ENCODE results near the gene GLIS1. TPM values are rescaled to one million over a fixed set of nuclear protein-coding genes. Genes with fewer than 3 reads are reported as not detected.

Gene GLIS1
- polyA plus RNA-seq, 3 donors from 2014 or later: not detected

GRCh38 chr1:53627031-53627430 is 111.9 kb downstream of the GLIS1 start:
- no peaks in the 10 kb centered on the region for H3K4me1 Mint-ChIP-seq

GRCh38 chr1:53626616-53627015 is 112.3 kb downstream of the GLIS1 start:
- Mint-ChIP-seq H3K9me3 (no peaks in the 10 kb centered on the region), H3K27ac (no peak overlapping the region), H3K4me1 (no peaks in the 10 kb centered on the region), H3K4me3 (no peak overlapping the region), H3K36me3 (no peaks in the 10 kb centered on the region), H3K27me3 (ENCODE audit: low read depth in 3 of 3) (peaks cover 0 to 4% (median 2%) of the 10 kb centered on the region in 3 donors)
- no peak for DNase-seq

More at GRCh38 chr1:53627031-53627430, 111.9 kb downstream of the GLIS1 start:
- H3K27me3 Mint-ChIP-seq (ENCODE audit: low read depth in 3 of 3): peaks cover 0 to 4% (median 2%) of the 10 kb centered on the region in 3 donors
- no peaks in the 10 kb centered on the region for H3K36me3 Mint-ChIP-seq
- no peaks in the 10 kb centered on the region for H3K9me3 Mint-ChIP-seq
- DNase-seq: no peak
- H3K4me3 Mint-ChIP-seq: no peak overlapping the region
- H3K27ac Mint-ChIP-seq: no peak overlapping the region

GRCh38 chr1:53625766-53626520 is 113.0 kb downstream of the GLIS1 start:
- Mint-ChIP-seq H3K4me1 (no peaks in the 10 kb centered on the region), H3K9me3 (no peaks in the 10 kb centered on the region), H3K36me3 (no peaks in the 10 kb centered on the region), H3K27ac (no peak overlapping the region), H3K27me3 (ENCODE audit: low read depth in 3 of 3) (peaks cover 0 to 4% (median 2%) of the 10 kb centered on the region in 3 donors), H3K4me3 (peak overlapping the region in 1 of 5 donors; percentile 10)
- DNase-seq: no peak

- no peak for DNase-seq
- peaks cover 0 to 5% (median 2%) of the 10 kb centered on the region in 3 donors for H3K27me3 Mint-ChIP-seq (ENCODE audit: low read depth in 3 of 3)
- no peaks in the 10 kb centered on the region for H3K4me1 Mint-ChIP-seq
- no peaks in the 10 kb centered on the region for H3K9me3 Mint-ChIP-seq
- H3K36me3 Mint-ChIP-seq: no peaks in the 10 kb centered on the region
- H3K4me3 Mint-ChIP-seq: no peak overlapping the region
- H3K27ac Mint-ChIP-seq: no peak overlapping the region
Measured at GRCh38 chr1:53625049-53625448, 113.9 kb downstream of the GLIS1 start.

- no peak overlapping the region for H3K4me3 Mint-ChIP-seq
- H3K4me1 Mint-ChIP-seq: no peaks in the 10 kb centered on the region
- no peaks in the 10 kb centered on the region for H3K36me3 Mint-ChIP-seq
- no peaks in the 10 kb centered on the region for H3K9me3 Mint-ChIP-seq
- peaks cover 0 to 9% (median 2%) of the 10 kb centered on the region in 3 donors for H3K27me3 Mint-ChIP-seq (ENCODE audit: low read depth in 3 of 3)
- no peak overlapping the region for H3K27ac Mint-ChIP-seq
- DNase-seq: no peak
Measured at GRCh38 chr1:53622531-53622930, 116.4 kb downstream of the GLIS1 start.

- H3K27ac Mint-ChIP-seq: no peak overlapping the region
- H3K4me1 Mint-ChIP-seq: no peaks in the 10 kb centered on the region
- H3K36me3 Mint-ChIP-seq: no peaks in the 10 kb centered on the region
- no peak overlapping the region for H3K4me3 Mint-ChIP-seq
- H3K9me3 Mint-ChIP-seq: no peaks in the 10 kb centered on the region
- H3K27me3 Mint-ChIP-seq (ENCODE audit: low read depth in 3 of 3): peaks cover 0 to 10% (median 2%) of the 10 kb centered on the region in 3 donors
- DNase-seq: no peak
Measured at GRCh38 chr1:53621144-53621543, 117.8 kb downstream of the GLIS1 start.

DNA sequence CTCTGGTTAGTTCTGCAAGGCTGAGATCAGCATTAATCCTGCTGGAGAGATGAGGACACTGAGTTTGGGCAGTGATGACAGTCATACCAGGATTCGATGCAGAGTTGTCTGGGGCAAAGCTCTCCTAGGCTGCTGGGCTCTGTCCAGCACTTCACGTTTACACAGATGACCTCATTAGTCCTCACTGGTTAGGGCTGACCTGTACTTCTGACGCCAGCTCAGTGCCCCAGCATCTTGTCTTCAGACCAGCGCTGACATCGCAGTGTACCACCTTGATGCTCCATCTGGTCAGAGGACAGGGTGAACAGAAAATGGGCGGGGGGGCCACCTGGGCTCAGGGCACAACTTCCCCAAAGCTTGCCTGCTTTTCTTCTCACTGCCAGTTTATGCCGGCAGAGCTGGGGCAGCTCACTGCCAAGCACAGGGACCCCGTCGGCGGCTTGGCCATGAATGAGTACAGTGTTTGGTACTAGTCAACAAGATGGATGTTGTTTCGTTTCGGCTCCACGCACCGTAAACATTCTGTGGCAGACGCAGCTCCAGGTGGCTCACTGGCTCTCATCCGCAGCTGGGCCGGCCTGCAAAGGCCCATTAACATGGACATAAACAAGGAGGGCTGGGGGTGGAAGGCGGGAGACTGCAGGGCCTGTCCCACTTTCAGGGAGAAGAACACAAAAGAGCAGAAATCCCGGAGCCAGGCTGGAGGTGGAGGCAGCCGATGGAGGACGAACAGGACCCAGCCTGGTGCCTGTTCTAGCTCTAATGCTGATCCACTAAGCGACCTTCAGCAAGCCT is 118.7 kb downstream of the GLIS1 start:
- H3K27ac Mint-ChIP-seq: no peak overlapping the region
- no peaks in the 10 kb centered on the region for H3K4me1 Mint-ChIP-seq
- no peak overlapping the region for H3K4me3 Mint-ChIP-seq
- no peaks in the 10 kb centered on the region for H3K36me3 Mint-ChIP-seq
- H3K9me3 Mint-ChIP-seq: no peaks in the 10 kb centered on the region
- no peak for DNase-seq
- peaks cover 0 to 8% (median 0%) of the 10 kb centered on the region in 3 donors for H3K27me3 Mint-ChIP-seq (ENCODE audit: low read depth in 3 of 3)

- Mint-ChIP-seq H3K4me1 (no peaks in the 10 kb centered on the region), H3K27me3 (ENCODE audit: low read depth in 3 of 3) (peaks cover 0 to 8% (median 1%) of the 10 kb centered on the region in 3 donors), H3K27ac (no peak overlapping the region), H3K9me3 (no peaks in the 10 kb centered on the region), H3K36me3 (no peaks in the 10 kb centered on the region), H3K4me3 (no peak overlapping the region)
- DNase-seq: no peak
Measured at GRCh38 chr1:53619367-53620060, 119.5 kb downstream of the GLIS1 start.

DNA sequence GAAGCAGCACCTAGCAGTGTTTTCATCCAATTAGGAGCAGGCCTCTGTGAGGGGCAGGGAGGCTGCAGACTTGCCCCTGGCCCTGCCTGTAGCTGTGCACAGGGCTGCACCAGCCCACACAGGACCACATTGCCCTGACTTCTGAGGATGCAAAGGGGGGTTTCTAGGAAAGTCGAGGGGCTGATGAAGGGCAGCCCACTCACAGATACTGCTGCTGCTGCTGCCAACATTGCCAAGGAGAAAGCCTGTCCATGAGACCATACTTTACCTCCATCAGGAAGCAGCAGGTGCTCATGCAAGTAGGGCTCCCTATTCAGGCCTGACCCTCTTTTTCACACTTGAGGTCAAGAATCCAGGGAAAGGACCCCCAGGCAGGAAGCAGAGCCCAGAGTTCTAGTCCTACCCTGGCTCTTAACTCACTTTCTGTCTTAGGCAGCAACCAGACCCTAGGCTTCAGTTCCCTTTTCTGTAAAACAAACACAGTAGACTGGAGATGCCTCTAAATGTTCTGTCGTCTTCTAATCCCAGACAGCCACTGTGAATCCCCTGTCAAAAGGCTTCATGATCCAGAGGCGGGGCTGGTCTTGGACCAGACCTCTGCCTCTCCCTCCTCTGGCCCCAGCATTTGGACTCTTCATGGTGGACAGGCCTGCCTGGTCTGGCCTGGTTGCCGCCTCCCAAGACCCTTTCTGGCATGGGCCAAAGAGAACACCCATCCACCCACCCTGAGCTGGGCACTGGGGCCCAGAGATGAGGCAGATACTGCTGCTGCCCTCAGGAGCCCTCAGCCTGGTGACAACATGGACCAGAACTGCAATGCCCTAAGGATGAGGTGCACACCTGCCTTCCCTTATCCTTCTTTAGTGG is 120.2 kb downstream of the GLIS1 start:
- Mint-ChIP-seq H3K4me3 (no peak overlapping the region), H3K27ac (no peak overlapping the region), H3K4me1 (no peaks in the 10 kb centered on the region), H3K9me3 (no peaks in the 10 kb centered on the region), H3K36me3 (no peaks in the 10 kb centered on the region), H3K27me3 (ENCODE audit: low read depth in 3 of 3) (peaks cover 0 to 6% (median 1%) of the 10 kb centered on the region in 3 donors)
- DNase-seq: no peak

GRCh38 chr1:53617851-53618499 is 121.0 kb downstream of the GLIS1 start:
- no peaks in the 10 kb centered on the region for H3K4me1 Mint-ChIP-seq
- no peak overlapping the region for H3K27ac Mint-ChIP-seq
- H3K4me3 Mint-ChIP-seq: no peak overlapping the region
- DNase-seq: no peak
- H3K27me3 Mint-ChIP-seq (ENCODE audit: low read depth in 3 of 3): peaks cover 0 to 6% (median 1%) of the 10 kb centered on the region in 3 donors
- H3K36me3 Mint-ChIP-seq: no peaks in the 10 kb centered on the region
- no peaks in the 10 kb centered on the region for H3K9me3 Mint-ChIP-seq

- H3K9me3 Mint-ChIP-seq: peaks cover 0 to 3% (median 0%) of the 10 kb centered on the region in 6 donors
- H3K4me3 Mint-ChIP-seq: no peak overlapping the region
- peaks cover 0 to 10% (median 1%) of the 10 kb centered on the region in 3 donors for H3K27me3 Mint-ChIP-seq (ENCODE audit: low read depth in 3 of 3)
- H3K27ac Mint-ChIP-seq: no peak overlapping the region
- no peak for DNase-seq
- no peaks in the 10 kb centered on the region for H3K4me1 Mint-ChIP-seq
- H3K36me3 Mint-ChIP-seq: peaks cover 0 to 2% (median 0%) of the 10 kb centered on the region in 3 donors
Measured at GRCh38 chr1:53617382-53617781, 121.6 kb downstream of the GLIS1 start.

- H3K4me3 Mint-ChIP-seq: no peak overlapping the region
- peaks cover 1 to 10% (median 2%) of the 10 kb centered on the region in 3 donors for H3K27me3 Mint-ChIP-seq (ENCODE audit: low read depth in 3 of 3)
- H3K9me3 Mint-ChIP-seq: peaks cover 0 to 8% (median 1%) of the 10 kb centered on the region in 6 donors
- DNase-seq: no peak
- no peaks in the 10 kb centered on the region for H3K4me1 Mint-ChIP-seq
- H3K36me3 Mint-ChIP-seq: peaks cover 0 to 3% (median 0%) of the 10 kb centered on the region in 3 donors
- H3K27ac Mint-ChIP-seq: no peak overlapping the region
Measured at GRCh38 chr1:53616927-53617326, 122.0 kb downstream of the GLIS1 start.

DNA sequence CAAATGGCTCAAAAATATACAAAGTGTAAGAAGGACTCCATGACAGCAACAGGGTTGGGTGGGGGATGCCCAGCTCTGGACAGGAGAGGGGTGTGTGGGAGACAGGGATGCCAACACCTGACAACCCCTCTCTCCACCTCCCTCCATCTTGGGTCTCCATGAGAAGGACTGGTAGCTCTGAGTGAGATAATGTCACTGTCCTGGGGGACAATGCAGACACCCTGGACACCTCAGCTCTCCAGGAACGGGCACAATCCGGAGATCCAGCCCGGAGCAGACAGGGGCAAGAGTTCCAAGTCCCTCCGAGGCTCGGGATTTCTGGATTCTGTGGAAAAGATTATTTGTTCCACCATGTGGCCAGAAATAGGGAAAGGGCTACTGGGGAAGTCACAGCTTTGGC is 122.5 kb downstream of the GLIS1 start:
- Mint-ChIP-seq H3K36me3 (peaks cover 0 to 4% (median under 1%) of the 10 kb centered on the region in 3 donors), H3K4me3 (no peak overlapping the region), H3K4me1 (no peaks in the 10 kb centered on the region), H3K27me3 (ENCODE audit: low read depth in 3 of 3) (peaks cover 2 to 12% (median 3%) of the 10 kb centered on the region in 3 donors), H3K9me3 (peaks cover 3 to 12% (median 3%) of the 10 kb centered on the region in 6 donors), H3K27ac (no peak overlapping the region)
- DNase-seq: no peak
